CD14-positive monocyte (primary cell): ENCODE data around the gene KRTAP19-6. TPM values are rescaled to one million over a fixed set of nuclear protein-coding genes. Genes with fewer than 3 reads are reported as not detected.

Source experiments
- DNase-seq, 3 donors: peaks; one replicate each; pipeline ENCODE4 v3.0.0-alpha.2; 2011 to 2022
- H2AFZ ChIP-seq: 2 replicates; pipeline ENCODE4 v1.6.0; 2012; ENCODE audit warnings: mild to moderate bottlenecking, low read depth, low read length, inconsistent platforms; ENCODE audit not compliant: insufficient read depth, poor library complexity, severe bottlenecking
- H3K27ac ChIP-seq, 2 donors: 1 replicate in 1 of 2; 2 replicates in 1 of 2; pipeline ENCODE4 v1.5.1; 2012 to 2013; ENCODE audit warnings: low read length in 2 of 2, control low read depth in 1 of 2, inconsistent platforms in 1 of 2, low read depth in 1 of 2, mild to moderate bottlenecking in 1 of 2
- H3K27me3 ChIP-seq, 2 donors: one replicate each; pipeline versions ENCODE4 v1.6.0 to v1.6.1; 2011 to 2013; ENCODE audit warnings: low read length in 2 of 2; ENCODE audit not compliant: control insufficient read depth in 2 of 2, insufficient read depth in 2 of 2
- H3K36me3 ChIP-seq, 2 donors: replicated peaks in 1 of 2; 1 replicate in 1 of 2; 2 replicates in 1 of 2; pipeline versions ENCODE4 v1.5.1 to v1.6.1; 2012 to 2013; ENCODE audit warnings: low read length in 2 of 2, control low read depth in 1 of 2, inconsistent platforms in 1 of 2, mild to moderate bottlenecking in 1 of 2; ENCODE audit not compliant: insufficient read depth in 2 of 2, control insufficient read depth in 1 of 2
- H3K4me1 ChIP-seq, 2 donors: 1 replicate in 1 of 2; 2 replicates in 1 of 2; pipeline versions ENCODE4 v1.5.1 to v1.6.1; 2012 to 2013; ENCODE audit warnings: low read length in 2 of 2, control low read depth in 1 of 2, inconsistent platforms in 1 of 2, mild to moderate bottlenecking in 1 of 2, moderate library complexity in 1 of 2; ENCODE audit not compliant: insufficient read depth in 2 of 2, control insufficient read depth in 1 of 2
- H3K4me2 ChIP-seq: replicated peaks from 2 replicates; pipeline ENCODE3; 2012; ENCODE audit warnings: low read length, moderate library complexity, mild to moderate bottlenecking; ENCODE audit not compliant: poor library complexity, severe bottlenecking; ENCODE audit errors: extremely low read depth
- H3K4me3 ChIP-seq, 3 experiments: fragments of 200-600 bp in 1 of 3; sonication (generic) in 1 of 3; replicated peaks in 1 of 3; 1 replicate in 2 of 3; 2 replicates in 1 of 3; pipeline ENCODE4 v1.5.1; 2011 to 2013; ENCODE audit warnings: low read length in 3 of 3, mild to moderate bottlenecking in 3 of 3, control low read depth in 2 of 3, low read depth in 2 of 3, inconsistent platforms in 1 of 3, moderate library complexity in 1 of 3
- H3K79me2 ChIP-seq: 2 replicates; pipeline ENCODE4 v1.6.0; 2012; ENCODE audit warnings: mild to moderate bottlenecking, control low read depth, inconsistent platforms, low read length, moderate library complexity; ENCODE audit not compliant: insufficient read depth
- H3K9ac ChIP-seq: 2 replicates; pipeline ENCODE4 v1.6.0; 2017; ENCODE audit warnings: low read length, mild to moderate bottlenecking; ENCODE audit not compliant: insufficient read depth, poor library complexity, severe bottlenecking
- H3K9me3 ChIP-seq, 2 donors: replicated peaks in 1 of 2; 1 replicate in 1 of 2; 2 replicates in 1 of 2; pipeline versions ENCODE4 v1.5.1 to v1.6.1; 2012 to 2013; ENCODE audit warnings: low read length in 2 of 2, control low read depth in 1 of 2; ENCODE audit not compliant: control insufficient read depth in 1 of 2, insufficient read depth in 1 of 2
- H4K20me1 ChIP-seq: 2 replicates; pipeline ENCODE4 v1.6.0; 2012; ENCODE audit warnings: mild to moderate bottlenecking, low read length, control low read depth, moderate library complexity; ENCODE audit not compliant: insufficient read depth
- H3K27ac Mint-ChIP-seq, 7 donors: one replicate each; pipeline ENCODE4 v1.8.0; 2020; ENCODE audit warnings: mild to moderate bottlenecking in 7 of 7, mixed read lengths in 7 of 7, moderate library complexity in 6 of 7, inconsistent platforms in 2 of 7
- H3K27me3 Mint-ChIP-seq, 3 donors: one replicate each; pipeline ENCODE4 v1.8.0; 2021 to 2022; ENCODE audit warnings: low read depth in 3 of 3, mild to moderate bottlenecking in 3 of 3, mixed read lengths in 3 of 3, moderate library complexity in 3 of 3, inconsistent platforms in 1 of 3
- H3K36me3 Mint-ChIP-seq, 2 donors: one replicate each; pipeline ENCODE4 v1.8.0; 2020; ENCODE audit warnings: mixed read lengths in 2 of 2, inconsistent platforms in 1 of 2, mild to moderate bottlenecking in 1 of 2
- H3K4me1 Mint-ChIP-seq: one replicate; pipeline ENCODE4 v1.8.0; 2020; ENCODE audit warnings: mild to moderate bottlenecking, mixed read lengths
- H3K4me3 Mint-ChIP-seq, 2 donors: one replicate each; pipeline ENCODE4 v1.8.0; 2020; ENCODE audit warnings: mild to moderate bottlenecking in 2 of 2, mixed read lengths in 2 of 2, moderate library complexity in 1 of 2
- H3K9me3 Mint-ChIP-seq, 7 donors: one replicate each; pipeline ENCODE4 v1.8.0; 2020 to 2022; ENCODE audit warnings: mixed read lengths in 7 of 7, mild to moderate bottlenecking in 6 of 7, moderate library complexity in 6 of 7, inconsistent platforms in 2 of 7
- CTCF ChIP-seq: fragments of 200-600 bp; IDR thresholded peaks from one replicate; pipeline ENCODE4 v1.8.0; 2022; ENCODE audit warnings: antibody characterized with exemption, mild to moderate bottlenecking
- WGBS: methylation state at CpG from one replicate; pipeline ENCODE4 v1.1.5; 2013; ENCODE audit warnings: missing lambda C conversion rate; ENCODE audit not compliant: insufficient coverage; 5-methylcytosine and 5-hydroxymethylcytosine counted together
- intact Hi-C, 2 donors: fragments of 100-400 bp; cut with micrococcal nuclease; formaldehyde crosslinking; loops; one replicate each; pipeline versions ENCODE4 v1.15.0 to v1.15.1; 2023
- polyA plus RNA-seq, 3 donors: library from polyadenylated mRNA; depleted of rRNA in 1 of 3; unstranded in 2 of 3; stranded (reverse) in 1 of 3; fragments of 300-500 nt in 2 of 3; fragments of >200 nt in 1 of 3; fragmentation: Illumina TruSeq in 2 of 3; gene quantifications; 1 replicate in 2 of 3; 2 replicates in 1 of 3; pipeline ENCODE4 v1.2.3, GENCODE V29; 2012 to 2021

Gene KRTAP19-6
- polyA plus RNA-seq, 3 donors = not detected

GRCh38 chr21:30579346-30579745 lies 37.7 kb upstream of the KRTAP19-6 start:
- H3K9me3 ChIP-seq = peaks cover 0 to 14% of the 10 kb centered on the region in 2 donors
- 86% methylated on average over 1 of the region's 1 CpG for WGBS
- intact Hi-C loops = no loop called here
- Mint-ChIP-seq H3K4me1 (no peaks in the 10 kb centered on the region), H3K36me3 (no peaks in the 10 kb centered on the region), H3K9me3 (peaks cover 0 to 7% (median 2%) of the 10 kb centered on the region in 7 donors), H3K4me3 (no peak overlapping the region), H3K27me3 (no peaks in the 10 kb centered on the region), H3K27ac (no peak overlapping the region)
- no peak overlapping the region for H3K9ac ChIP-seq
- H3K79me2 ChIP-seq = no peaks in the 10 kb centered on the region
- TF ChIP-seq CTCF = no peak
- no peak for DNase-seq
- H2AFZ ChIP-seq = no peak overlapping the region
- H3K4me3 ChIP-seq = no peak overlapping the region
- no peaks in the 10 kb centered on the region for H3K4me1 ChIP-seq
- H3K27me3 ChIP-seq = no peaks in the 10 kb centered on the region
- H3K4me2 ChIP-seq = no peak overlapping the region
- H3K36me3 ChIP-seq = no peaks in the 10 kb centered on the region
- H3K27ac ChIP-seq = no peak overlapping the region
- no peaks in the 10 kb centered on the region for H4K20me1 ChIP-seq

GRCh38 chr21:30577766-30578165 lies 36.1 kb upstream of the KRTAP19-6 start:
- TF ChIP-seq CTCF = no peak

More at GRCh38 chr21:30577766-30578165, 36.1 kb upstream of the KRTAP19-6 start:
- peaks cover 0 to 5% (median 0%) of the 10 kb centered on the region in 7 donors for H3K9me3 Mint-ChIP-seq
- Histone ChIP-seq H4K20me1 (no peaks in the 10 kb centered on the region), H3K4me1 (no peaks in the 10 kb centered on the region), H3K27me3 (no peaks in the 10 kb centered on the region), H3K9ac (no peak overlapping the region), H3K36me3 (no peaks in the 10 kb centered on the region), H2AFZ (no peak overlapping the region), H3K4me2 (no peak overlapping the region), H3K4me3 (no peak overlapping the region), H3K9me3 (peaks cover 0 to 6% of the 10 kb centered on the region in 2 donors), H3K79me2 (no peaks in the 10 kb centered on the region), H3K27ac (no peak overlapping the region)
- no peaks in the 10 kb centered on the region for H3K4me1 Mint-ChIP-seq
- H3K27ac Mint-ChIP-seq = no peak overlapping the region
- DNase-seq = no peak
- H3K4me3 Mint-ChIP-seq = no peak overlapping the region
- intact Hi-C loops = no loop called here
- no peaks in the 10 kb centered on the region for H3K36me3 Mint-ChIP-seq
- no peaks in the 10 kb centered on the region for H3K27me3 Mint-ChIP-seq
